ENCODE measurements around the gene PRDX1.

GRCh38 chr1:45477646-45478045, 44.0 kb downstream of the PRDX1 start:
- no peak for TF ChIP-seq POLR2A (IDR thresholded peaks at IDR 0.05)
- TF ChIP-seq, protein P1, sequence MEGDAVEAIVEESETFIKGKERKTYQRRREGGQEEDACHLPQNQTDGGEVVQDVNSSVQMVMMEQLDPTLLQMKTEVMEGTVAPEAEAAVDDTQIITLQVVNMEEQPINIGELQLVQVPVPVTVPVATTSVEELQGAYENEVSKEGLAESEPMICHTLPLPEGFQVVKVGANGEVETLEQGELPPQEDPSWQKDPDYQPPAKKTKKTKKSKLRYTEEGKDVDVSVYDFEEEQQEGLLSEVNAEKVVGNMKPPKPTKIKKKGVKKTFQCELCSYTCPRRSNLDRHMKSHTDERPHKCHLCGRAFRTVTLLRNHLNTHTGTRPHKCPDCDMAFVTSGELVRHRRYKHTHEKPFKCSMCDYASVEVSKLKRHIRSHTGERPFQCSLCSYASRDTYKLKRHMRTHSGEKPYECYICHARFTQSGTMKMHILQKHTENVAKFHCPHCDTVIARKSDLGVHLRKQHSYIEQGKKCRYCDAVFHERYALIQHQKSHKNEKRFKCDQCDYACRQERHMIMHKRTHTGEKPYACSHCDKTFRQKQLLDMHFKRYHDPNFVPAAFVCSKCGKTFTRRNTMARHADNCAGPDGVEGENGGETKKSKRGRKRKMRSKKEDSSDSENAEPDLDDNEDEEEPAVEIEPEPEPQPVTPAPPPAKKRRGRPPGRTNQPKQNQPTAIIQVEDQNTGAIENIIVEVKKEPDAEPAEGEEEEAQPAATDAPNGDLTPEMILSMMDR (IDR thresholded peaks at IDR 0.05) = no peak
